Small intestine (tissue), 7 donors: Measurements from ENCODE around the gene KRT1. TPM values are rescaled to one million over a fixed set of nuclear protein-coding genes. Genes with fewer than 3 reads are reported as not detected.

ENCODE experiments used
- DNase-seq, 2 donors: peaks; one replicate each; pipeline versions ENCODE4 v3.0.0 to v3.0.0-alpha.2; 2013
- FAIRE-seq: peaks from 2 replicates; lab custom pipeline; 2012; peaks lifted over from hg19 to GRCh38; lab: Jason Lieb, UNC
- H3K27ac ChIP-seq, 3 donors: one replicate each; pipeline ENCODE4 v1.5.1; 2013; ENCODE audit warnings: low read length in 2 of 3, mild to moderate bottlenecking in 2 of 3, control low read depth in 1 of 3, inconsistent platforms in 1 of 3, low read depth in 1 of 3, moderate library complexity in 1 of 3
- H3K27me3 ChIP-seq, 3 donors: one replicate each; pipeline ENCODE4 v1.6.1; 2013; ENCODE audit warnings: low read length in 3 of 3, inconsistent platforms in 1 of 3; ENCODE audit not compliant: control insufficient read depth in 3 of 3, insufficient read depth in 3 of 3
- H3K36me3 ChIP-seq, 3 donors: one replicate each; pipeline ENCODE4 v1.6.1; 2013; ENCODE audit warnings: low read length in 3 of 3, inconsistent platforms in 1 of 3, low read depth in 1 of 3, mild to moderate bottlenecking in 1 of 3, moderate library complexity in 1 of 3; ENCODE audit not compliant: control insufficient read depth in 3 of 3, insufficient read depth in 2 of 3
- H3K4me1 ChIP-seq, 3 donors: one replicate each; pipeline ENCODE4 v1.6.1; 2013; ENCODE audit warnings: low read length in 2 of 3, inconsistent platforms in 1 of 3, low read depth in 1 of 3, mild to moderate bottlenecking in 1 of 3, moderate library complexity in 1 of 3; ENCODE audit not compliant: control insufficient read depth in 3 of 3, insufficient read depth in 2 of 3
- H3K4me3 ChIP-seq, 3 donors: one replicate each; pipeline ENCODE4 v1.5.1; 2013; ENCODE audit warnings: low read length in 3 of 3, control low read depth in 1 of 3, inconsistent platforms in 1 of 3, low read depth in 1 of 3, mild to moderate bottlenecking in 1 of 3, moderate library complexity in 1 of 3
- H3K9me3 ChIP-seq, 2 donors: one replicate each; pipeline ENCODE4 v1.6.1; 2013; ENCODE audit warnings: low read depth in 1 of 2, low read length in 1 of 2; ENCODE audit not compliant: control insufficient read depth in 2 of 2, insufficient read depth in 1 of 2
- WGBS, 3 donors: extraction: QIAGEN DNeasy Blood & Tissue Kit; methylation state at CpG; one replicate each; pipeline ENCODE4 v1.1.7; 2013; 5-methylcytosine and 5-hydroxymethylcytosine counted together
- polyA plus RNA-seq, 4 donors: library from polyadenylated mRNA; stranded (reverse) in 3 of 4; unstranded in 1 of 4; fragments of 200-250 nt in 3 of 4; fragments of 120-200 nt in 1 of 4; gene quantifications; one replicate each; pipeline versions ENCODE4 v1.2.1 to v1.2.3, GENCODE V29; 2013
- donor health status: healthy with polysubstance abuse.
- donor health status: control.
- donor health status: control.
- donor health status: Bipolar disorder and iron deficiency.
- donor health status: healthy.

KRT1 gene
- polyA plus RNA-seq, 4 donors = 0.50 TPM; not detected in 3

DNA sequence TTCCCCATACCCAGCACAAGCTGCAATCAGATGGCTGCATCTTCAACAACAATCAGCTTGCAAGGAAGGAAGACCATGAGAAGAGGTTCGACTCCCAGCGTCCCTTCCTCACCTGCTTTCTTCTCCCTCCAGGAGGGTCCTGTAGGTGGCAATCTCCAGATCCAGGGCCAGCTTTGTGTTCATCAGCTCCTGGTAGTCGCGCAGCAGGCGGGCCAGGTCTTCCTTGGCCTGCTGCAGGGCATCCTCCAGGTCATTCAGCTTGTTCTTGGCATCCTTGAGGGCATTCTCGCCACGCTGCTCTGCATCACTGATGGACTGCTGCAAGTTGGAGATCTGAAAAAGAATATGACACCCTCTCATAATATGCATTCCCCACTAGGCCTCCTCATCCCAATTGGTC is 4.0 kb downstream of the KRT1 start:
- FAIRE-seq (no peak), DNase-seq (no peak)
- no peak overlapping the region for H3K4me3 ChIP-seq
- 91 to 96% (median 93%) methylated on average over 7 of the region's 7 CpGs for WGBS, 3 donors
- H3K9me3 ChIP-seq = no peaks in the 10 kb centered on the region
- H3K36me3 ChIP-seq = no peaks in the 10 kb centered on the region
- H3K27me3 ChIP-seq = peaks cover 0 to 24% (median 0%) of the 10 kb centered on the region in 3 donors
- no peak overlapping the region for H3K27ac ChIP-seq
- peaks cover 0 to 3% (median 0%) of the 10 kb centered on the region in 3 donors for H3K4me1 ChIP-seq

DNA sequence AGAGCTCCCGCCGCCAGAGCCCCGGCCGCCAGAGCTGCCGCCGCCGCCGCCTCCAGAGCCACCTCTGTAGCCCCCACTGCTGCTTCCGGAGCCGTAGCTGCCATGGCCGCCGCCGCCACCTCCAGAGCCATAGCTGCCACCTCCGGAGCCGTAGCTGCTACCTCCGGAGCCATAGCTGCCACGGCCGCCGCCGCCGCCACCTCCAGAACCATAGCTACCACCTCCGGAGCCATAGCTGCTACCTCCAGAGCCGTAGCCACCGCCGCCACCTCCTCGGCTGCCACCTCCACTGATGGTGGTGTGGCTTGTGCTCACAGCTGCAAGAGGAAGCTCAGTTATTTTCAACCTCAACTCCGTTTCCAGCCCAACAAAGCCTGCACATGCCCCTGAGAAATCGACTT is 4.9 kb downstream of the KRT1 start:
- H3K9me3 ChIP-seq = no peaks in the 10 kb centered on the region
- WGBS, 3 donors = 93 to 98% (median 95%) methylated on average over 25 to 28 of the region's 28 CpGs
- H3K27ac ChIP-seq = no peak overlapping the region
- DNase-seq (no peak), FAIRE-seq (no peak)
- H3K36me3 ChIP-seq = no peaks in the 10 kb centered on the region
- peaks cover 0 to 3% (median 0%) of the 10 kb centered on the region in 3 donors for H3K4me1 ChIP-seq
- peaks cover 0 to 20% (median 0%) of the 10 kb centered on the region in 3 donors for H3K27me3 ChIP-seq
- H3K4me3 ChIP-seq = no peak overlapping the region

DNA sequence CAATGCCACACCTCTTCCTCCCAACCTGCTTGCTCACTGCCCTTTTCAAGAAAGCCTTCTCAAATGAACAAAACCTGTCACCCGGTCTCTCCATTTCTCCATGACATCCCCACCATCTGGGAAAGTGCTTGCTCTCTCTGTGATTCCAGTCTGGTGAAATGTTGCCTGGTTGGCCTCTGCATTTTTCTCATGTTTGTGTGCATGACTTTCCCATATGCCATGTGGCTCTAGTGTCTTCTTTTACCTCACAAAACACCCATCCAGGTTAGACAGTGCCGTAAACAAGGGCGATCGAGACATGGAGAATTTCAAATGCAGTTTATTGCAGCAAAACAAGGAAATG is 5.8 kb downstream of the KRT1 start:
- WGBS, 3 donors = 90 to 93% (median 92%) methylated on average over 4 of the region's 4 CpGs
- no peak for FAIRE-seq

DNA sequence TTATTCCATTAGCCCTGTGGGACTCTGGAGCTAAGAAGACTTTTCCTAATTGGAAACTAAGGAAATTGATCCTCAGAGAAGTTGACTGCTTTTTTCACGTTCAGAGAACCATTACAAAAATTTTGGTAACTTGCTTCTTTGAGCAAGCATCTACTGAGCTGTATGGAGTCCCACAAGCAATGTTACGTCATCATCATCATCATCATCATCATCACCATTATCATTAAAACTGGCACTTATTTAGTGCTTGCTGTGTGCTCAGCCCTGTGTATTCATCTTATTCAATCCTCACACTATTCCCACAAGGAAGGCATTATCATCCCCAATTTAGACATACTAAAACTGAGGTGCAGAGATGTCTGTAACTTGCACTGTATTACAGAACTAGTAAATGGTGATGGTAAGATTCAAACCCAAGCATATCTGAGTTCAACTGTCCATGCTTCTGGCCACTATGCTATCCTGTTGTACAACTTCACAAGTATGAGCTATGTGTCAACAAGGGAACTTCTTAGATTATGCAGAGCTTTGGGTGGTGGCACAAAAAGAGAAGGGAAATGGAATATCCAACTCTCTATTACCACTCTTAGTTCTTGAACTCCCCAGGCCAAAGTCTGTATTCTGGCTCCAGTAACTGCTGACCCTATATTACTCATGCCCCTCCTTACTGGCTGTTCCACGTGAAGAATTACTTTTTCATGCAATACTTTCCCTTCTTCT is 6.3 kb downstream of the KRT1 start:
- DNase-seq = no peak
- H3K27ac ChIP-seq = no peak overlapping the region
- H3K27me3 ChIP-seq = peaks cover 0 to 8% (median 0%) of the 10 kb centered on the region in 3 donors
- 50 to 69% (median 69%) methylated on average over 3 of the region's 3 CpGs for WGBS, 3 donors
- H3K4me3 ChIP-seq = no peak overlapping the region
- FAIRE-seq = no peak
- peaks cover 0 to 3% (median 0%) of the 10 kb centered on the region in 3 donors for H3K4me1 ChIP-seq
- no peaks in the 10 kb centered on the region for H3K36me3 ChIP-seq
- H3K9me3 ChIP-seq = no peaks in the 10 kb centered on the region

More for the DNA sequence above, 5.8 kb downstream of the KRT1 start:
- H3K27ac ChIP-seq = no peak overlapping the region
- peaks cover 0 to 3% (median 0%) of the 10 kb centered on the region in 3 donors for H3K4me1 ChIP-seq
- peaks cover 0 to 11% (median 0%) of the 10 kb centered on the region in 3 donors for H3K27me3 ChIP-seq
- DNase-seq = no peak
- no peaks in the 10 kb centered on the region for H3K9me3 ChIP-seq
- H3K36me3 ChIP-seq = no peaks in the 10 kb centered on the region
- H3K4me3 ChIP-seq = no peak overlapping the region

DNA sequence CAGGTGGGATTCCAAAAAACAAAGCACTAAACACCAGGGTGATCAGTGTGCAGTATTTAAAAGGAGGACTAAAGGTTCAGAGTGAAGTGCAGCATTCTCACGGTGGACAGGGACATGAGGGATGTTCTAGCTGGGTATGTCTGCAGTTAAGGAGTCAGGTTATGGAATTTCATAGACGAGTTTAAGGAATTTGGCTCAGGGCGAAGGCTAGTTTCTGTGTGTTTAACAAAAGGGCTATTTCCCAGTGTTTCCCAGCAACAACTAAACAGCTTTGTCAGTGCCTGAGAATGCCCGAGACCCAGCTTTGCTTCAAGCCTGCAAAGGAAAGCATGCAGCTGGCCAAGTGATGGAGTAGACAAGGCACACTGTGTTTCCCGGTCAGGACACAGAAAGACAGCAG is 7.0 kb downstream of the KRT1 start:
- 59 to 74% (median 68%) methylated on average over 5 of the region's 5 CpGs for WGBS, 3 donors
- Histone ChIP-seq H3K27me3 (peaks cover 0 to 8% (median 0%) of the 10 kb centered on the region in 3 donors), H3K27ac (no peak overlapping the region), H3K36me3 (no peaks in the 10 kb centered on the region), H3K4me3 (no peak overlapping the region), H3K4me1 (peaks cover 0 to 3% (median 0%) of the 10 kb centered on the region in 3 donors), H3K9me3 (no peaks in the 10 kb centered on the region)
- FAIRE-seq (no peak), DNase-seq (no peak)

DNA sequence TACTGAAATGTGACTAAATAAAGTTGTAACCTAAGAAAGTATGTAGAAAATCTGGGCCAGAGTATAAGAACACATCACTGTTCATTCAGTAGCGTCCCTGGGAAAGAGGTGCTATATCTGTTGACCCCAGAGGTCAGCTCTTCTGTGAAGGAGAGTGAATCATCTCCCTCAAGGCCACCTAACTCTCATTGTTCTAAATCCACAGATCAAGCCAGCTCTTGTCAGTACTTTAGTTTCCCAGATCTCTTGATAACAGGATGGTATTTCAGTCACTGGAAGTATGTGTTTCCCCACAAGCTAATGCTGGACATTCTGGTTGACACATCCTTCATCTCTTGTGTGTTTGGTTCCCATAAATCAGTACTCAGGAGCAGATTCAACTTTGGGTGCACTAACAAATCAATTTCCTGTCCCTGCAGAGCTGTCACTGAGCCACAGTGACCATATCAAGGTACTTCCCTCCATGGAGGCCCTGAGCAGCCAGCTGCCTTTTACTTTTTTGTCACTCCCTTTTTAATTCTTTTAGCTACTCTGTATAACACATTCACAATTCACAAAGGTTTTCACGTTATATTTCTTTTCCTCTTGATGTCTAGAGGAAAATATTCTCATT is 7.8 kb downstream of the KRT1 start:
- DNase-seq = no peak
- WGBS, 3 donors = 63 to 85% (median 72%) methylated on average over 2 of the region's 2 CpGs
- H3K4me3 ChIP-seq = no peak overlapping the region
- H3K27me3 ChIP-seq = peaks cover 0 to 7% (median 0%) of the 10 kb centered on the region in 3 donors
- H3K4me1 ChIP-seq = peaks cover 0 to 5% (median 0%) of the 10 kb centered on the region in 3 donors
- no peaks in the 10 kb centered on the region for H3K36me3 ChIP-seq
- no peak overlapping the region for H3K27ac ChIP-seq
- no peak for FAIRE-seq
- no peaks in the 10 kb centered on the region for H3K9me3 ChIP-seq

DNA sequence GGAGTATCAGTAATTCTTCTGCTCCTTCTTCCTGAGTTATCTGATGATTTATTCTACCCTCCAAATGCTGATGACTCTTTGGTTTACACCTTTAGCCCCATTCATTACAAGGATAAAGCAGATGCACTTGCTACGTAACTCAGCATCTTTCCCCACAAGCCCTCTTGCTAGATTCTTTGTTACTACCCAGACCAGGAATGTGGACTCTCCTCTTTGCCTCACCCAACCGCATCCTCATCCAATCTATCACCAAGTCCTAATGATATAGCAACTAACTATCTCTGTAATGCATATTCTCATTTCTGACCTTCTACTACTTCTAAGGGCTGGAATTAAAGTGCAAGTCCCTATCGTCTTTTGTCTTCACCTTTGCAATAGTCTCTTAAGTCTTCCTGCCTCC is 9.2 kb downstream of the KRT1 start:
- Histone ChIP-seq H3K27me3 (peaks cover 0 to 7% (median 0%) of the 10 kb centered on the region in 3 donors), H3K9me3 (no peaks in the 10 kb centered on the region), H3K36me3 (no peaks in the 10 kb centered on the region), H3K4me3 (no peak overlapping the region), H3K4me1 (peaks cover 0 to 6% (median 5%) of the 10 kb centered on the region in 3 donors), H3K27ac (no peak overlapping the region)
- 90 to 94% (median 91%) methylated on average over 3 of the region's 3 CpGs for WGBS, 3 donors
- DNase-seq = no peak
- no peak for FAIRE-seq

DNA sequence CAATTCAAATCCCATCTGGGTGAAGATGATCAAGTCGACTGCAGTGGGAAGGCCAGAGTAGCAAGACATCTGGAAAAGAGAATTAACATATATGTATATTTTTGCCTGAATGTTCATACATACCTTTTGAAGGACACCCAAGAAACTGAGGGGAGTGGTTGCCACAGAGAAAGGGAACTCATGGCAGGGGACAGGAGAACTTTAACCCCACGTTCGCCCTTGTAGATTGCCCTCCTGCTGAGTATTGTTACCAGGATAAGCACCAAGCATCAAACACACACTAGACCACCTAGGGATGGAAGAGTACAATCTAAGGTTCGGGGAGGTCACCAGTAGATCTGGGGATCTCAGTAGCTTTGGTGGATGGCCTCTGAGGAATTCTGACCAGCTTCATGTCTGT is 9.7 kb downstream of the KRT1 start:
- WGBS, 3 donors = 84 to 88% (median 86%) methylated on average over 4 of the region's 4 CpGs
- DNase-seq (no peak), FAIRE-seq (no peak)
- no peaks in the 10 kb centered on the region for H3K9me3 ChIP-seq
- H3K4me1 ChIP-seq = peaks cover 0 to 8% (median 5%) of the 10 kb centered on the region in 3 donors
- H3K36me3 ChIP-seq = no peaks in the 10 kb centered on the region
- peaks cover 0 to 7% (median 0%) of the 10 kb centered on the region in 3 donors for H3K27me3 ChIP-seq
- no peak overlapping the region for H3K4me3 ChIP-seq
- H3K27ac ChIP-seq = no peak overlapping the region
